OCI-LY7 (cell line): ENCODE measurements around the gene RBM23. TPM values are rescaled to one million over a fixed set of nuclear protein-coding genes. Genes with fewer than 3 reads are reported as not detected.
A peak's percentile ranks its signal among the peaks of the same experiment; 100 is the strongest.

ENCODE experiments used
- BruUV-seq: library from RNA; stranded (reverse); fragments of 400-500 nt; replicated peaks from 2 replicates; lab custom pipeline; 2021; lab: Mats Ljungman, UMichigan
- CTCF ChIA-PET: fragments of 300-600 bp; sonication (Branson Sonifier 250); formaldehyde crosslinking; loops from one replicate; lab custom pipeline; 2022; ENCODE audit warnings: antibody characterized with exemption; ENCODE audit not compliant: unreplicated experiment; lab: Charles Lee
- POLR2A ChIA-PET: fragments of 300-600 bp; sonication (Branson Sonifier 250); formaldehyde crosslinking; loops from one replicate; lab custom pipeline; 2022; ENCODE audit warnings: antibody characterized with exemption; lab: Charles Lee
- DNase-seq: peaks from one replicate; pipeline ENCODE4 v3.0.0-alpha.2; 2015; ENCODE audit warnings: low spot score
- H2AFZ ChIP-seq: fragments of 200-600 bp; sonication (generic), shearing (Covaris generic); 2 replicates; pipeline ENCODE4 v1.6.1; 2014; ENCODE audit warnings: mild to moderate bottlenecking, antibody characterized with exemption, low read length, moderate library complexity
- H3K27ac ChIP-seq: fragments of 200-600 bp; sonication (generic); 2 replicates; pipeline ENCODE4 v1.5.1; 2014; ENCODE audit warnings: mixed run types, low read depth, mild to moderate bottlenecking, moderate library complexity, low read length, inconsistent platforms; ENCODE audit not compliant: poor library complexity, severe bottlenecking
- H3K36me3 ChIP-seq: fragments of 200-600 bp; sonication (generic); 2 replicates; pipeline ENCODE4 v1.6.1; 2014; ENCODE audit warnings: mild to moderate bottlenecking, antibody characterized with exemption, low read length, moderate library complexity, mixed read lengths; ENCODE audit not compliant: insufficient read depth
- H3K4me1 ChIP-seq: fragments of 200-600 bp; sonication (generic); 2 replicates; pipeline ENCODE4 v1.5.1; 2014; ENCODE audit warnings: mild to moderate bottlenecking, low read length; ENCODE audit not compliant: insufficient read depth, poor library complexity, severe bottlenecking
- H3K4me2 ChIP-seq: fragments of 200-600 bp; sonication (generic); 2 replicates; pipeline ENCODE4 v1.6.1; 2014; ENCODE audit warnings: mild to moderate bottlenecking, low read length
- H3K4me3 ChIP-seq: fragments of 200-600 bp; sonication (generic); 2 replicates; pipeline ENCODE4 v1.5.1; 2014; ENCODE audit warnings: mild to moderate bottlenecking, low read depth, low read length; ENCODE audit not compliant: poor library complexity, severe bottlenecking
- H3K79me2 ChIP-seq: fragments of 200-600 bp; sonication (generic); 2 replicates; pipeline ENCODE4 v1.6.1; 2016; ENCODE audit warnings: low read depth, mild to moderate bottlenecking, low read length, moderate library complexity, mixed read lengths; ENCODE audit not compliant: insufficient read depth
- H3K9me2 ChIP-seq: fragments of 200-600 bp; sonication (generic); 2 replicates; pipeline ENCODE4 v1.6.1; 2016; ENCODE audit warnings: mild to moderate bottlenecking, low read length, mixed read lengths; ENCODE audit not compliant: insufficient read depth
- H3K9me3 ChIP-seq: fragments of 200-600 bp; sonication (generic); 2 replicates; pipeline ENCODE4 v1.6.1; 2014; ENCODE audit warnings: mild to moderate bottlenecking, mixed run types, low read length, mixed read lengths
- H4K20me1 ChIP-seq: fragments of 200-600 bp; sonication (generic); 2 replicates; pipeline ENCODE4 v1.6.1; 2014; ENCODE audit warnings: mild to moderate bottlenecking, antibody characterized with exemption, low read length, moderate library complexity, mixed read lengths; ENCODE audit not compliant: insufficient read depth
- CTCF ChIP-seq: fragments of 200-600 bp; sonication (generic); conservative IDR thresholded peaks from 2 replicates; pipeline ENCODE4 v1.5.1; 2014; ENCODE audit warnings: mild to moderate bottlenecking, antibody characterized with exemption, low read length, moderate library complexity, mixed read lengths
- EZH2phosphoT487 ChIP-seq: fragments of 200-600 bp; sonication (generic); IDR thresholded peaks from 2 replicates; pipeline ENCODE4 v1.6.1; 2018; ENCODE audit warnings: low read depth, borderline replicate concordance, mild to moderate bottlenecking, mixed run types, antibody characterized with exemption, low read length, moderate library complexity, mixed read lengths
- intact Hi-C: fragments of 100-400 bp; cut with micrococcal nuclease; formaldehyde crosslinking; loops from one replicate; pipeline ENCODE4 v1.10.0; 2022; ENCODE audit not compliant: unreplicated experiment
- total RNA-seq, 2 experiments: library from RNA; depleted of rRNA in 1 of 2; stranded (reverse); fragments of >200 nt in 1 of 2; shearing (Covaris generic) in 1 of 2; gene quantifications; 2 replicates each; pipeline ENCODE4 v1.2.3, GENCODE V29; 2014 to 2022

RBM23 gene
- total RNA-seq, 2 experiments from 2014 or later, result 81.0 to 90.1 TPM

DNA sequence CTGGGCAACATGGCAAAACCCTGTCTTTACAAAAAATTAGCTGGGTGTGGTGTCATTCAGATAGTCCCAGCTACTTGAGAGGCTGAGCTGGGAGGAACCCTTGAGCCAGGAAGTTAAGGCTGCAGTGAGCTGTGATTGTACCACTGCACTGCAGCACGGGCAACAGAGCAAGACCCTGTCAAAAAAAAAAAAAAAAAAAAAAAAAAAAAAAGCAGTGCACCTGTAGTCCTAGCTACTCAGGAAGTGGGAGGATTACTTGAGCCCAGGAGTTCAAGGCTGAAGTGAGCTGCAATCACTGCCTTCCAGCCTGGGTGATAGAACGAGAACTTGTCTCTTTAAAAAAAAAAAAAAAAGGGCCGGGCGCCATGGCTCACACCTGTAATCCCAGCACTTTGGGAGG lies 30.3 kb downstream of the RBM23 start:
- H3K4me1 ChIP-seq, result peaks cover 77% of the 10 kb centered on the region
- no peaks in the 10 kb centered on the region for H3K79me2 ChIP-seq
- no peaks in the 10 kb centered on the region for H4K20me1 ChIP-seq
- H3K4me3 ChIP-seq, result peak overlapping the region; percentile 71
- TF ChIP-seq EZH2phosphoT487 (no peak), CTCF (no peak)
- POLR2A ChIA-PET, result interaction anchor here (0.6 to 4.1 kb wide), 20 partner anchors 9 to 369 kb away, joined by 3 to 42 read pairs (median 6); partner anchors contain the start of genes HAUS4, LRP10, PRMT5 and RBM23
- CTCF ChIA-PET, result interaction anchor here (0.8 to 2.1 kb wide), 5 partner anchors 12 to 98 kb away, joined by 3 to 8 read pairs (median 4); partner anchors contain the start of gene LRP10
- peak overlapping the region; percentile 79 for H3K4me2 ChIP-seq
- peak overlapping the region; percentile 96 for H3K27ac ChIP-seq
- H3K9me2 ChIP-seq, result no peaks in the 10 kb centered on the region
- peak; percentile 95 for DNase-seq
- H3K36me3 ChIP-seq, result no peaks in the 10 kb centered on the region
- H3K9me3 ChIP-seq, result no peaks in the 10 kb centered on the region
- H2AFZ ChIP-seq, result no peak overlapping the region
- intact Hi-C loops, result loop anchor here (1.0 to 5.0 kb wide), 5 partner anchors 12 to 966 kb away; partner anchors contain the start of gene PRMT5
- BruUV-seq, result no TSS peak

DNA sequence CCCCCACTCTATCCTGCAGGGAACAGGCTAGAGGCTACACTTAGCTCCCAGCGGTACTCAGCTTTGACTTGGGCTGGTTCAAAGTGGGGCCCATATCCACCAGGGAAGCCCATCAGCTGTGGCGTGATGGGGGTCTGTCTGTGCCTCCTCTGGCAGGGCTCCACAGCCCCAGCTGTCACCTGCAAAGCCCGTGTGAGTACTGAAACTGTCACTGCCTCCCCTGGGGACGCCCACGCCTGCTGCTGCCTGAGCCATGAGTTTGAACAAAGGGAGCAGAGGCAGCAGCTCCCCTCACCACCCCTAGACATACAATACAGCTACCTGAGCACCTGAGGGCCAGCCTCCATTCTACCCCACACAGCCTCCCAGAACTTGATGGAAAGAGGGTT lies 31.0 kb downstream of the RBM23 start:
- peak overlapping the region; percentile 79 for H3K4me2 ChIP-seq
- CTCF ChIA-PET, result interaction anchor here (0.8 to 1.3 kb wide), 3 partner anchors 15 to 98 kb away, joined by 4 to 5 read pairs (median 4); partner anchors contain the start of gene LRP10
- intact Hi-C loops, result loop anchor here (1.0 to 5.0 kb wide), 6 partner anchors 12 to 966 kb away; partner anchors contain the start of genes LRP10 and PRMT5
- no peaks in the 10 kb centered on the region for H3K9me3 ChIP-seq
- H3K36me3 ChIP-seq, result no peaks in the 10 kb centered on the region
- H4K20me1 ChIP-seq, result no peaks in the 10 kb centered on the region
- H2AFZ ChIP-seq, result no peak overlapping the region
- BruUV-seq, result no TSS peak
- peak; percentile 94 for DNase-seq
- POLR2A ChIA-PET, result interaction anchor here (0.6 to 4.1 kb wide), 14 partner anchors 12 to 94 kb away, joined by 4 to 42 read pairs (median 6); partner anchors contain the start of genes HAUS4, LRP10, PRMT5 and RBM23
- TF ChIP-seq CTCF (no peak), EZH2phosphoT487 (no peak)
- peaks cover 77% of the 10 kb centered on the region for H3K4me1 ChIP-seq
- H3K9me2 ChIP-seq, result no peaks in the 10 kb centered on the region
- no peaks in the 10 kb centered on the region for H3K79me2 ChIP-seq
- H3K27ac ChIP-seq, result peak overlapping the region; percentile 96
- peak overlapping the region; percentile 71 for H3K4me3 ChIP-seq
